Endothelial cell of umbilical vein (primary cell): ENCODE data around the gene SHKBP1.

ENCODE experiments used
- CTCF ChIP-seq, 2 donors: IDR thresholded peaks; 1 replicate in 1 of 2; 2 replicates in 1 of 2; pipeline ENCODE4 v1.5.1; 2011; ENCODE audit warnings: low read length in 2 of 2, mild to moderate bottlenecking in 2 of 2, moderate library complexity in 2 of 2, control low read depth in 1 of 2, inconsistent platforms in 1 of 2, low read depth in 1 of 2; ENCODE audit not compliant: insufficient read depth in 1 of 2; ENCODE audit errors: extremely low read depth in 1 of 2
- POLR2A ChIP-seq: IDR thresholded peaks from 2 replicates; pipeline ENCODE4 v1.6.1; 2012; ENCODE audit warnings: low read depth, mild to moderate bottlenecking, control low read depth, low read length

DNA sequence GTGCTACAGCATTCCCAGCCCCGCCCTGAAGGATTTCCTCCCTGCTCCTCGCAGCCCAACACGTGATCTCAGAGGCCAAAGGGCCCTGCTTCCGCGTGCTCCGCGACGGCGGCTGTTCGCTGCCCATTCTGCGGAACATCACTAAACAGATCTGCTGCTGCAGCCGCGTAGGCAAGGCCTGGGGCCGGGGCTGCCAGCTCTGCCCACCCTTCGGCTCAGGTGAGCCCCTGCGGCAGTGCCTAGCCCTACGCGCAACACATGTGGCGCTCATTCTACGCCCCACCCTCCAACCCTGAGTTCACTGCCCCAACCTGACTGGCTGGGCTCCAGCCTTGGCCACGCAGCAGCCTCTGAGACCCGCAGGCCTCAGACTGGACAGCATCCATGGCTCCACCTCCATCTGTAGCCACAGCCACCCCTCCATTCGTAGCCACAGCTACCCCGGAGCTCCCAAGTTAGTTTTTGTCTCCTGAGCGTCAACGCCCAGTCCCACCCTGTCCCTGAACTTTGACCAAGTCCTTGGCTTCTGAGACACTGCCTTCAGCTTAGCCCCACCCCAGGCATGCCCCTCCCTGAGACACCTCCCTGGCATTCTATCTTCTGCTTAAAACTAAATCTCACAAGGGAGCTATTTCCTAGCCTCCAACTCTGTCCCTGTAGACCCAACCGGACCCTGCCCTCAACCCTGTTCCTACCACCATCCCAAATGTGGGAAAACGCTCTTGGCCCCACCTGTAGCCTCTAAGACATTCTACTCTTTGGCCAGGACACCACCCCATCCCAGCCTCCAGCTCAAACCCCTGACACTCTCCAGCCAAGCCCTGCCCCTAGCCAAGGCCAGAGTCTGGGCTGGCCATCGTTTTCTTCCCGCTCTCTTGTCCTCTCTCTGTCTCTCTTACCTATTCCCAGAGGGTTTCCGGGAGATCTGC lies 30.9 kb downstream of the SHKBP1 start:
- TF ChIP-seq POLR2A (no peak), CTCF (IDR thresholded peaks at IDR 0.05; ENCODE audit: extremely low read depth in 1 of 2, insufficient read depth in 1 of 2, low read depth in 1 of 2, low read length in 2 of 2) (no peak)
